IMR-90 (cell line): ENCODE measurements around the gene SERPINH1. TPM values are rescaled to one million over a fixed set of nuclear protein-coding genes. Genes with fewer than 3 reads are reported as not detected.
A peak's percentile ranks its signal among the peaks of the same experiment; 100 is the strongest.

Experiments
- ATAC-seq: fragments of 200-7000 bp; cut with Tn5 transposase; 2 replicates; pipeline ENCODE4 v1.9.1; 2020; ENCODE audit warnings: low read depth, mild to moderate bottlenecking, moderate library complexity
- BruUV-seq: library from RNA; stranded (reverse); fragments of 400-500 nt; replicated peaks from 2 replicates; lab custom pipeline; 2021; lab: Mats Ljungman, UMichigan
- CTCF ChIA-PET: fragments of 300-600 bp; formaldehyde crosslinking; extraction: SDS; loops from one replicate; lab custom pipeline; 2021; ENCODE audit warnings: antibody characterized with exemption; lab: Yijun Ruan, JAX
- POLR2A ChIA-PET: fragments of 300-600 bp; sonication (Branson Sonifier 250); formaldehyde crosslinking; loops from one replicate; lab custom pipeline; 2022; ENCODE audit warnings: antibody characterized with exemption; ENCODE audit not compliant: unreplicated experiment; lab: Charles Lee
- DNase-seq: peaks from one replicate; pipeline ENCODE4 v3.0.0; 2013
- H2AFZ ChIP-seq: replicated peaks from 2 replicates; pipeline ENCODE3; 2013; ENCODE audit warnings: low read length, mild to moderate bottlenecking; ENCODE audit not compliant: poor library complexity
- H2AK5ac ChIP-seq: 2 replicates; pipeline ENCODE4 v1.6.1; 2013; ENCODE audit warnings: low read depth, low read length, inconsistent platforms
- H2AK9ac ChIP-seq: replicated peaks from 2 replicates; pipeline ENCODE3; 2013; ENCODE audit warnings: mild to moderate bottlenecking, low read depth, low read length, moderate library complexity; ENCODE audit not compliant: poor library complexity
- H2BK120ac ChIP-seq: 2 replicates; pipeline ENCODE4 v1.6.1; 2013; ENCODE audit warnings: low read depth, low read length, inconsistent platforms
- H2BK15ac ChIP-seq: 3 replicates; pipeline ENCODE4 v1.6.1; 2013; ENCODE audit warnings: low read depth, low read length, inconsistent platforms
- H2BK20ac ChIP-seq: 2 replicates; pipeline ENCODE4 v1.6.1; 2013; ENCODE audit warnings: low read depth, mild to moderate bottlenecking, inconsistent platforms, low read length, moderate library complexity
- H2BK5ac ChIP-seq: 2 replicates; pipeline ENCODE4 v1.6.1; 2013; ENCODE audit warnings: mild to moderate bottlenecking, low read depth, low read length, inconsistent platforms; ENCODE audit not compliant: poor library complexity, severe bottlenecking
- H3K14ac ChIP-seq: replicated peaks from 2 replicates; pipeline ENCODE4 v1.6.1; 2013; ENCODE audit warnings: low read depth, low read length, inconsistent platforms
- H3K18ac ChIP-seq: 2 replicates; pipeline ENCODE4 v1.6.1; 2013; ENCODE audit warnings: low read depth, low read length, control low read depth
- H3K23ac ChIP-seq: 2 replicates; pipeline ENCODE4 v1.6.1; 2013; ENCODE audit warnings: low read depth, low read length, inconsistent platforms
- H3K27ac ChIP-seq: 2 replicates; pipeline ENCODE4 v1.5.1; 2013; ENCODE audit warnings: mild to moderate bottlenecking, control low read depth, low read length; ENCODE audit not compliant: insufficient read depth
- H3K27me3 ChIP-seq: 2 replicates; pipeline ENCODE4 v1.6.1; 2013; ENCODE audit warnings: low read length; ENCODE audit not compliant: control insufficient read depth, insufficient read depth
- H3K36me3 ChIP-seq: 2 replicates; pipeline ENCODE4 v1.6.1; 2013; ENCODE audit warnings: low read length, mixed read lengths; ENCODE audit not compliant: control insufficient read depth, insufficient read depth
- H3K4ac ChIP-seq: 2 replicates; pipeline ENCODE4 v1.6.1; 2013; ENCODE audit warnings: low read depth, low read length, inconsistent platforms
- H3K4me1 ChIP-seq: 2 replicates; pipeline ENCODE4 v1.6.1; 2013; ENCODE audit warnings: low read length, mixed read lengths; ENCODE audit not compliant: control insufficient read depth, insufficient read depth
- H3K4me2 ChIP-seq: 2 replicates; pipeline ENCODE4 v1.6.1; 2013; ENCODE audit warnings: low read depth, mild to moderate bottlenecking, control low read depth, low read length, moderate library complexity
- H3K4me3 ChIP-seq: 2 replicates; pipeline ENCODE4 v1.5.1; 2013; ENCODE audit warnings: low read depth, mild to moderate bottlenecking, control low read depth, low read length, moderate library complexity; ENCODE audit not compliant: insufficient read depth
- H3K56ac ChIP-seq: 2 replicates; pipeline ENCODE4 v1.6.1; 2013; ENCODE audit warnings: low read length, inconsistent platforms; ENCODE audit not compliant: insufficient read depth; ENCODE audit errors: extremely low read depth
- H3K79me1 ChIP-seq, 2 experiments: 2 replicates each; pipeline ENCODE4 v1.6.1; 2013; ENCODE audit warnings: low read length in 2 of 2, inconsistent platforms in 1 of 2, low read depth in 1 of 2
- H3K9ac ChIP-seq: 2 replicates; pipeline ENCODE4 v1.6.1; 2013; ENCODE audit warnings: low read depth, low read length, control low read depth
- H3K9me1 ChIP-seq: 2 replicates; pipeline ENCODE4 v1.6.1; 2013; ENCODE audit warnings: low read length, inconsistent platforms; ENCODE audit not compliant: insufficient read depth
- H3K9me3 ChIP-seq: 2 replicates; pipeline ENCODE4 v1.6.1; 2013; ENCODE audit warnings: low read length; ENCODE audit not compliant: control insufficient read depth, insufficient read depth
- H4K20me1 ChIP-seq: 2 replicates; pipeline ENCODE4 v1.6.1; 2013; ENCODE audit warnings: low read length, inconsistent platforms; ENCODE audit not compliant: insufficient read depth
- H4K5ac ChIP-seq: 2 replicates; pipeline ENCODE4 v1.6.1; 2013; ENCODE audit warnings: mild to moderate bottlenecking, low read depth, low read length, control low read depth
- H4K8ac ChIP-seq, 2 experiments: 2 replicates each; pipeline ENCODE4 v1.6.1; 2013; ENCODE audit warnings: low read depth in 2 of 2, low read length in 2 of 2, control low read depth in 1 of 2, inconsistent platforms in 1 of 2
- H4K91ac ChIP-seq: 2 replicates; pipeline ENCODE4 v1.6.1; 2013; ENCODE audit warnings: low read depth, low read length, inconsistent platforms; ENCODE audit not compliant: insufficient read depth
- BHLHE40 ChIP-seq: fragments of 150-350 bp; IDR thresholded peaks from 2 replicates; pipeline ENCODE4 v1.6.1; 2016; ENCODE audit warnings: mild to moderate bottlenecking, low read depth, low read length
- CHD1 ChIP-seq: IDR thresholded peaks from 2 replicates; pipeline ENCODE4 v1.6.1; 2012; ENCODE audit warnings: low read depth, low read length, improper control_type of control experiment
- MAFK ChIP-seq: IDR thresholded peaks from 2 replicates; pipeline ENCODE4 v1.6.1; 2012; ENCODE audit warnings: low read depth, low read length, improper control_type of control experiment
- NFE2L2 ChIP-seq: fragments of 150-350 bp; IDR thresholded peaks from 2 replicates; pipeline ENCODE4 v1.6.1; 2016; ENCODE audit warnings: low read depth, mild to moderate bottlenecking, low read length
- RAD21 ChIP-seq: IDR thresholded peaks from 2 replicates; pipeline ENCODE4 v1.6.1; 2012; ENCODE audit warnings: low read length, improper control_type of control experiment
- USF2 ChIP-seq: fragments of 150-350 bp; IDR thresholded peaks from 2 replicates; pipeline ENCODE4 v1.6.1; 2017; ENCODE audit warnings: mild to moderate bottlenecking, antibody characterized with exemption, low read length, low read depth
- WGBS, 2 experiments: methylation state at CpG; one replicate each; pipeline versions ENCODE4 v1.1.5 to v1.1.7; 2013; ENCODE audit warnings: missing lambda C conversion rate in 2 of 2; ENCODE audit not compliant: insufficient read length in 1 of 2; ENCODE audit errors: extremely low coverage in 2 of 2; 5-methylcytosine and 5-hydroxymethylcytosine counted together
- dilution Hi-C: fragments of 300-500 bp; cut with HindIII; formaldehyde crosslinking; loops from one replicate; pipeline ENCODE4 v1.14.3; 2018; ENCODE audit warnings: low sequenced_read_pairs; ENCODE audit not compliant: unreplicated experiment
- in situ Hi-C: fragments of 300-500 bp; cut with MboI; formaldehyde crosslinking; loops from 3 replicates; pipeline ENCODE4 v1.14.3; 2019; ENCODE audit warnings: low sequenced_read_pairs, inconsistent platforms, mixed read lengths
- intact Hi-C: fragments of 100-400 bp; cut with micrococcal nuclease; formaldehyde crosslinking; loops from 2 replicates; pipeline ENCODE4 v1.10.0; 2022
- polyA plus RNA-seq, 3 experiments: library from polyadenylated mRNA; depleted of rRNA; stranded (reverse); fragments of >200 nt; gene quantifications; 2 replicates each; pipeline ENCODE4 v1.2.3, GENCODE V29; 2012; ENCODE audit warnings: low replicate concordance in 1 of 3
- total RNA-seq: library from RNA; depleted of rRNA; stranded (reverse); fragments of >200 nt; gene quantifications from 2 replicates; pipeline ENCODE4 v1.2.3, GENCODE V29; 2012

Gene SERPINH1
- total and polyA plus RNA-seq, 2 of the 4 experiments (the other 2 are of a cell fraction) = 841 to 1,857 TPM

DNA sequence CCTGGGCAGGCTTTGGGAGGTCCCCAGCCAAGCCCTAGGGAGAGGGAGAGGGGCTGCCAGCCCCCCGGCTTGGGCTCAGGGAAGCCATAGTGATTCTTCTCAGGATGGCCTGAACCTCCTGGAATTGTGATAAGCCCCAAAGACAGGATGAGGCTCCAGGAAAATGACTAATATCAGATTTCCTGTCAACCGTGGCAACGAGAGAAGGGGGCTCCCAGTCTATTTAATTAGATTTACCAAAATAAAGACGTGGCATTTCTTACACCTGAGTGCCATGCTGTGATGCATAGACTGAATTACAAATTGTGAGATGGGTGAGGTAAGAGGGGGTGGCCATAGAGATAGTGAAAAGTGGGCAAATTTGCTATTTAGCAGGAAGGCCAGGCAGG, 20.4 kb downstream of the SERPINH1 start:
- TF ChIP-seq CHD1 (no peak), RAD21 (no peak), MAFK (no peak), BHLHE40 (no peak), NFE2L2 (no peak), USF2 (no peak)
- Histone ChIP-seq H3K9ac (peak overlapping the region; percentile 92), H2BK120ac (0 out of 2 replicates have a peak overlapping the region, but pooled peaks have one; percentile 58), H3K4me1 (peaks cover 8% of the 10 kb centered on the region), H2AK5ac (peak overlapping the region; percentile 98), H3K4me3 (peak overlapping the region; percentile 65; the same call in 1 of the 2 replicates), H3K9me1 (peaks cover 10% of the 10 kb centered on the region), H3K9me3 (no peaks in the 10 kb centered on the region), H4K8ac (peak overlapping the region; percentile 100), H4K5ac (peak overlapping the region; percentile 99), H3K56ac (peak overlapping the region; percentile 70; the same call in 1 of the 2 replicates), H3K4me2 (peak overlapping the region; percentile 98), H2BK20ac (no peak overlapping the region), H3K23ac (peak overlapping the region; percentile 88; the same call in 1 of the 2 replicates), H3K4ac (peak overlapping the region; percentile 98), H3K27me3 (no peaks in the 10 kb centered on the region), H2AK9ac (peak overlapping the region; percentile 100), H3K36me3 (no peaks in the 10 kb centered on the region), H2AFZ (peak overlapping the region; percentile 99), H4K91ac (peak overlapping the region; percentile 98), H3K79me1 (peaks cover 4 to 19% of the 10 kb centered on the region in 2 experiments; a peak in 3 of 4 replicates), H4K20me1 (no peaks in the 10 kb centered on the region), H3K18ac (peak overlapping the region; percentile 94), H2BK15ac (peak overlapping the region; percentile 98), H3K14ac (peak overlapping the region; percentile 98), H3K27ac (peak overlapping the region; percentile 95), H2BK5ac (peak overlapping the region; percentile 85)
- POLR2A ChIA-PET = interaction anchor here (0.6 kb wide), 1 partner anchor 20 kb away, joined by 3 read pairs; the partner anchor contains the start of gene SERPINH1
- DNase-seq = no peak
- no peak for ATAC-seq
- dilution Hi-C loops (no loop called here), in situ Hi-C loops (no loop called here), intact Hi-C loops (loop anchor here (5.0 kb wide), 2 partner anchors 85 to 125 kb away; partner anchors contain the start of gene MAP6)
- no TSS peak for BruUV-seq
- no CpG with 5 or more reads among the region's 4 CpGs for WGBS, 2 experiments
- CTCF ChIA-PET = no interaction called here
